ENCODE measurements around the gene CYP24A1.

Gene CYP24A1

DNA sequence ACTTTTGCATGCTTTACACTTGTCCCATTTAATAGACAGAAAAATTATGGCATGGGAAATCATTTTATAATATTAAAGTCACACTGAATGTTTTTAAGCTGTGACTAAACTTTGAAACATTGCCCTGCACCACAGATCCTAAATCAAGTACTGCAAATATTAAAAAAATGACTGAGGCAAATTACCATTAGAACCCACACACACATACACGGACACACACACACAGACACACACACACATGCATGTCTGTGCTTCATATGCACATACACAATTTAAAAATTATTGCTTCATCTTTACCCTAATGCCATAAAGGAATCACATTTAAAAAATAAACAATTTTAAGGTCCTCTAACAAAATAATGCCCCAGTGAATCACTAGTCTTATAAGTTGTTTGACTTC, 19.9 kb downstream of the CYP24A1 start:
- TF ChIP-seq, protein P1, sequence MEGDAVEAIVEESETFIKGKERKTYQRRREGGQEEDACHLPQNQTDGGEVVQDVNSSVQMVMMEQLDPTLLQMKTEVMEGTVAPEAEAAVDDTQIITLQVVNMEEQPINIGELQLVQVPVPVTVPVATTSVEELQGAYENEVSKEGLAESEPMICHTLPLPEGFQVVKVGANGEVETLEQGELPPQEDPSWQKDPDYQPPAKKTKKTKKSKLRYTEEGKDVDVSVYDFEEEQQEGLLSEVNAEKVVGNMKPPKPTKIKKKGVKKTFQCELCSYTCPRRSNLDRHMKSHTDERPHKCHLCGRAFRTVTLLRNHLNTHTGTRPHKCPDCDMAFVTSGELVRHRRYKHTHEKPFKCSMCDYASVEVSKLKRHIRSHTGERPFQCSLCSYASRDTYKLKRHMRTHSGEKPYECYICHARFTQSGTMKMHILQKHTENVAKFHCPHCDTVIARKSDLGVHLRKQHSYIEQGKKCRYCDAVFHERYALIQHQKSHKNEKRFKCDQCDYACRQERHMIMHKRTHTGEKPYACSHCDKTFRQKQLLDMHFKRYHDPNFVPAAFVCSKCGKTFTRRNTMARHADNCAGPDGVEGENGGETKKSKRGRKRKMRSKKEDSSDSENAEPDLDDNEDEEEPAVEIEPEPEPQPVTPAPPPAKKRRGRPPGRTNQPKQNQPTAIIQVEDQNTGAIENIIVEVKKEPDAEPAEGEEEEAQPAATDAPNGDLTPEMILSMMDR (IDR thresholded peaks at IDR 0.05; ENCODE audit: insufficient read depth, low read depth, low read length, missing control alignments), result no peak
- DNase-seq (ENCODE audit: low read depth), result no peak
- no peak overlapping the region for H3K4me3 ChIP-seq (ENCODE audit: low read depth, low read length)

DNA sequence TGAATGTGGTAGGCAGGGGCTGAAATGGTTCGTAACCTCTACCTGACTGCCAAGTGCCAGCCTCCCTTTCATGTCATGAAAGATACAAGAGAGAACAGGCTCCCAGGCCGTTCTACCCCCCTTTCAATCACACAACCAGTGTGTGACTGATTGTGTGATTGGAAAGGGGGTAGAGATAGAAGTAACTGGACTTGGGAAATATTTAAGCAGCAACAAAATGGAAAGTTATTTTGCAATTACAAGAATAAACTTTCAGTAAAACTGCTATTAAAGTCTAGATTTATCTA, 20.8 kb downstream of the CYP24A1 start:
- H3K4me3 ChIP-seq (ENCODE audit: low read depth, low read length), result no peak overlapping the region
- DNase-seq (ENCODE audit: low read depth), result no peak
- TF ChIP-seq, protein P1 (IDR thresholded peaks at IDR 0.05; ENCODE audit: insufficient read depth, low read depth, low read length, missing control alignments), result no peak

DNA sequence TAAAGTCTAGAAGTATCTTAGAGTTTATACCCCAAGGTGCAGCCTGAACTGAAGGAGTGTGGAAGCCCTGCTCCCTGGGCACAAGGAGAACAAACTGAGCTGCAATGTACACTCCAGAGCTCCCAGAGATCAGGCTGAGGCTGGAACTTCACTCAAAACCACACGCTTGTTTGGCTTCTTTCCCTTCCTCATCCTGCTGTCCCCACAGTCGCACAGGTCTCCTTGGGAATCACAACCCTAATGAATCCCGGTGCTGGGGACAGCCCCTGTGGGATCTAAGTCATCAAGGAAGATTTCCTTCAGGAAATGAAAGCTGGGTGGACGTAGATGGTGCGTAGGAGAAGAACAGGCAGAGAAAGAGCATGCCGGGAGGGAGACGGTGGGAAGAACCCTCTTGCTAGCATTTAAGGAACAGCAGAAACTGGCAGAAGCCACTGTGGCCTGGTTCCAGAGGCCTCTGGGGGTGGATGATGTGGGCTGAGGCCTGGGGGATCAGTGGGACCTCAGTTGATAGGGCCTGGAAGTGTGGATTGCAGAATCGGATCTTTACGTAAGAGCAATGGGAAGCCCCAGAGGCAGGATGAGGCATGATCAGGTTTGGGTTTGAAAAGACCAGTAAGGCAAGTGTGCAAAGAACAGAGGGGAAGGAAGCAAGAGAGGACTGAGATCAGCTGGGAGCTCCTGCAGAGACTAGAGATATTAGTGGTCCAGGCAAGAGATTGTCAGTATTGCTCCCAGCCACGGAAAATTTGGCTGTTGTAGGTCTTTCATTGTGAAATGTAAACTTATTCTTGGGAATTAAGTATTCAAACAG, 21.4 kb downstream of the CYP24A1 start:
- TF ChIP-seq, protein P1 (IDR thresholded peaks at IDR 0.05; ENCODE audit: insufficient read depth, low read depth, low read length, missing control alignments), result no peak
- no peak overlapping the region for H3K4me3 ChIP-seq (ENCODE audit: low read depth, low read length)
- DNase-seq (ENCODE audit: low read depth), result no peak

DNA sequence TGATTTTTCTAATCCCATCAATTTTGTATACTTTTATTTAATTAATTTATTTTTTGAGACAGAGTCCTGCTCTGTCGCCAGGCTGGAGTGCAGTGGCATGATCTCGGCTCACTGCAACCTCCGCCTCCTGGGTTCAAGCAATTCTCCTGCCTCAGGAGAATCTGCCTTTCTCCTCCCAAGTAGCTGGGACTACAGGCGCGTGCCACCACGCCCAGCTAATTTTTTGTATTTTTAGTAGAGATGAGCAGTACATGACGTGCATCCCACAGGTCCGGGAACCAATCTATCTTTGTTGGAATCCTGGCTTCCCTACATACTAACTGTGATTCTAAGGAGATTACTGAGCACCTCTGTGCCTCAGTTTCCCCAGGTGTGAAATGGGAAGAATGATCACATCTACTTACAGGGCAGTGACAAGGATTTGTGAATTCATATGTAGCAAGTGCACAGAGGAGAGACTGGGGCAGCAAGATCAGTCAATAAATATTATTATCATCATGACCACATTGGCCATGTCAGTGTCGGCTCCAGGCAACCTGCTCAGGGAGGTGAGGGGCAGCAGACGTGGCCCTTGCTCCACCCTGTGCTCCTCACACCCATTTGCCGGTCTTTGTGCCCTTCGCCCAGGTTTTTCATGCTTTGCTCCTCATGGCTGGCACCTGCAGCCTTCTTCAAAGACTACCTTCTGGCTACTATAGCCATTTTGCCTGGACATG, 22.1 kb downstream of the CYP24A1 start:
- DNase-seq (ENCODE audit: low read depth), result no peak
- TF ChIP-seq, protein P1 (IDR thresholded peaks at IDR 0.05; ENCODE audit: insufficient read depth, low read depth, low read length, missing control alignments), result no peak
- H3K4me3 ChIP-seq (ENCODE audit: low read depth, low read length), result no peak overlapping the region

DNA sequence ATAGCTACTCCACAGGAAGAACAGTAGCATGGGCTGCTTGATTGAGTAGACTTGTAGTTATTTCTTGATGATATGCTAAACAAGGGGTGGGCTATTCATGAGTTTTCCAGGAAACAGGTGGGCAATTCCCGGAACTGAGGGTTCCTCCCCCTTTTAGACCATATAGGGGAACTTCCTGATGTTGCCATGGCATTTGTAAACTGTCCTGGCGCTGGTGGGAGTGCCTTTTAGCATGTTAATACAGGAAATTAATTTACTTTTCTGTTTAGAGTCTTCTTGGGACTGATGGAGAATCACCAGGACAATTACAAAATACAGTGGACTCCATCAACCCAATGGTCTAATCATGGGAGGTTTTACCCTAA, 22.7 kb downstream of the CYP24A1 start:
- no peak overlapping the region for H3K4me3 ChIP-seq (ENCODE audit: low read depth, low read length)
- no peak for DNase-seq (ENCODE audit: low read depth)
- TF ChIP-seq, protein P1 (IDR thresholded peaks at IDR 0.05; ENCODE audit: insufficient read depth, low read depth, low read length, missing control alignments), result no peak

DNA sequence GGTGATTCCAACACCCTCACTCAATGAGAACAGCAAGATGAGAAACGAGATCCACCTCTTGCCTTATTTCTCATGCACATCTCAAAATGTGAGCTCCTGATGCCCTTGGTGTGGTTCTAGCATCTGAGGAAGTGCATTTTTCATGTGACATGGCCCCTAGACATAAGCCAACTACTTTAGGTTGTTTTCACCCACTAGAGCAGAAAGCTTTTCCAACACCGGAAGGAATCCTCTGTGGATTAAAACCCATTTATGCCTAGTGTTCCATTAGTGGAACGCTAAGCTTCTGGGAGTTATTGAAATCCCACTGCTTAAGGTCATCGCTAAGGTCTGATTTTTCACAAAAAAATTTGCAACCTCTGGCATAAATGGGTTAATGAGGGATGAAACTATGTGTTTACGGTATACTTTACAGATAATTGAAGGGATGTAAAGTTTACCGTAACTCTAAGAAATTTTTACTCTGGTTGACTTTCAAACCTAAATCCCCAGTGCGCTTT, 24.0 kb downstream of the CYP24A1 start:
- no peak for DNase-seq (ENCODE audit: low read depth)
- TF ChIP-seq, protein P1 (IDR thresholded peaks at IDR 0.05; ENCODE audit: insufficient read depth, low read depth, low read length, missing control alignments), result no peak
- H3K4me3 ChIP-seq (ENCODE audit: low read depth, low read length), result no peak overlapping the region
